Panc1 (cell line): ENCODE results near the gene COPS8. TPM values are rescaled to one million over a fixed set of nuclear protein-coding genes. Genes with fewer than 3 reads are reported as not detected.

Source experiments
- ATAC-seq: fragments of 200-7000 bp; cut with Tn5 transposase; 2 replicates; pipeline ENCODE4 v1.9.1; 2020; ENCODE audit warnings: mild to moderate bottlenecking, moderate library complexity
- BruUV-seq: library from RNA; stranded (reverse); fragments of 400-500 nt; replicated peaks from 2 replicates; lab custom pipeline; 2021; lab: Mats Ljungman, UMichigan
- CTCF ChIA-PET: fragments of 300-600 bp; sonication (Branson Sonifier 250); formaldehyde crosslinking; loops from one replicate; lab custom pipeline; 2022; ENCODE audit warnings: antibody characterized with exemption; lab: Charles Lee
- POLR2A ChIA-PET: fragments of 300-600 bp; sonication (Branson Sonifier 250); formaldehyde crosslinking; loops from one replicate; lab custom pipeline; 2022; ENCODE audit warnings: antibody characterized with exemption; lab: Charles Lee
- DNase-seq: peaks from one replicate; pipeline ENCODE4 v3.0.0-alpha.2; 2010; ENCODE audit warnings: low read depth, low spot score
- H3K27ac ChIP-seq: 2 replicates; pipeline ENCODE4 v1.5.1; 2011; ENCODE audit warnings: mild to moderate bottlenecking, low read length, inconsistent platforms
- H3K27me3 ChIP-seq: fragments of 200-500 bp; sonication (Bioruptor generic); 2 replicates; pipeline ENCODE4 v1.6.0; 2014; ENCODE audit warnings: low read length, inconsistent platforms; ENCODE audit not compliant: control insufficient read depth, insufficient read depth
- H3K36me3 ChIP-seq: fragments of 200-500 bp; sonication (Bioruptor generic); 2 replicates; pipeline ENCODE4 v1.5.1; 2014; ENCODE audit warnings: inconsistent platforms, mild to moderate bottlenecking, low read length, moderate library complexity; ENCODE audit not compliant: control insufficient read depth, insufficient read depth
- H3K4me1 ChIP-seq: 2 replicates; pipeline ENCODE4 v1.5.1; 2011; ENCODE audit warnings: inconsistent platforms, mild to moderate bottlenecking, low read length, moderate library complexity; ENCODE audit not compliant: control insufficient read depth, insufficient read depth
- H3K4me3 ChIP-seq, 2 experiments: 2 replicates each; pipeline ENCODE4 v1.5.1; 2011 to 2012; ENCODE audit warnings: low read depth in 2 of 2, low read length in 2 of 2, mild to moderate bottlenecking in 2 of 2, inconsistent platforms in 1 of 2, moderate library complexity in 1 of 2
- H3K9me3 ChIP-seq: fragments of 200-500 bp; sonication (Bioruptor generic); 2 replicates; pipeline ENCODE4 v1.5.1; 2014; ENCODE audit warnings: low read depth, mild to moderate bottlenecking, inconsistent platforms, low read length, moderate library complexity; ENCODE audit not compliant: control insufficient read depth, insufficient read depth
- CTCF ChIP-seq: fragments of 450-650 bp; IDR thresholded peaks from 2 replicates; pipeline ENCODE4 v1.5.1; 2017; ENCODE audit warnings: mild to moderate bottlenecking
- POLR2AphosphoS5 ChIP-seq: IDR thresholded peaks from 2 replicates; pipeline ENCODE4 v1.6.1; 2012; ENCODE audit warnings: mild to moderate bottlenecking, low read depth, low read length, moderate library complexity
- REST ChIP-seq, 2 experiments: IDR thresholded peaks; 2 replicates each; pipeline ENCODE4 v1.6.1; 2011 to 2012; ENCODE audit warnings: low read depth in 2 of 2, control low read depth in 1 of 2, low read length in 1 of 2, mild to moderate bottlenecking in 1 of 2, moderate library complexity in 1 of 2; ENCODE audit not compliant: insufficient read depth in 1 of 2
- SIN3A ChIP-seq: IDR thresholded peaks from 2 replicates; pipeline ENCODE4 v1.6.1; 2012; ENCODE audit warnings: low read depth, mild to moderate bottlenecking, low read length, moderate library complexity, borderline replicate concordance; ENCODE audit not compliant: insufficient read depth
- TCF7L2 ChIP-seq: IDR thresholded peaks from 2 replicates; pipeline ENCODE4 v1.6.1; 2011; ENCODE audit warnings: mild to moderate bottlenecking, low read depth, low read length, inconsistent platforms
- in situ Hi-C: cut with HindIII; loops from 2 replicates; pipeline ENCODE4 v1.10.0; 2016; ENCODE audit warnings: low sequenced_read_pairs, low pct_unique_long_range_greater_than_20kb
- intact Hi-C: fragments of 100-400 bp; cut with micrococcal nuclease; formaldehyde crosslinking; loops from one replicate; pipeline ENCODE4 v1.10.0; 2022; ENCODE audit not compliant: unreplicated experiment
- total RNA-seq: library from RNA; stranded (reverse); gene quantifications from one replicate; pipeline ENCODE4 v1.2.1, GENCODE V29; 2021; ENCODE audit not compliant: unreplicated experiment

COPS8 gene
- total RNA-seq, 1 experiment from 2014 or later: 57.9 TPM

GRCh38 chr2:237044281-237044680 lies 41.4 kb upstream of the COPS8 start:
- H3K4me1 ChIP-seq: no peaks in the 10 kb centered on the region
- H3K27ac ChIP-seq: no peak overlapping the region
- peaks cover 18% of the 10 kb centered on the region for H3K27me3 ChIP-seq
- BruUV-seq: no TSS peak
- ChIA-PET CTCF (no interaction called here), POLR2A (no interaction called here)
- in situ Hi-C loops (no loop called here), intact Hi-C loops (no loop called here)
- H3K9me3 ChIP-seq: peaks cover 7% of the 10 kb centered on the region; the same call in 1 of the 2 replicates
- DNase-seq: no peak
- H3K4me3 ChIP-seq: no peak overlapping the region
- H3K36me3 ChIP-seq: no peaks in the 10 kb centered on the region
- ATAC-seq: no peak
- TF ChIP-seq TCF7L2 (no peak), POLR2AphosphoS5 (no peak), REST (IDR thresholded peaks at IDR 0.05; ENCODE audit: insufficient read depth in 1 of 2, low read depth in 2 of 2, low read length in 1 of 2) (no peak), SIN3A (no peak)

- Histone ChIP-seq H3K9me3 (peaks cover 7% of the 10 kb centered on the region; the same call in 1 of the 2 replicates), H3K36me3 (no peaks in the 10 kb centered on the region), H3K4me3 (no peak overlapping the region), H3K27me3 (peaks cover 18% of the 10 kb centered on the region), H3K4me1 (no peaks in the 10 kb centered on the region), H3K27ac (no peak overlapping the region)
- ChIA-PET CTCF (no interaction called here), POLR2A (no interaction called here)
- in situ Hi-C loops (no loop called here), intact Hi-C loops (no loop called here)
- no peak for ATAC-seq
- DNase-seq: no peak
- TF ChIP-seq SIN3A: no peak
- no TSS peak for BruUV-seq
These were observed 40.2 kb upstream of the COPS8 start for GRCh38 chr2:237045449-237045848.

GRCh38 chr2:237048595-237048994 lies 37.1 kb upstream of the COPS8 start:
- POLR2A ChIA-PET: no interaction called here
- no peak overlapping the region for H3K27ac ChIP-seq
- peaks cover 7% of the 10 kb centered on the region; the same call in 1 of the 2 replicates for H3K9me3 ChIP-seq
- in situ Hi-C loops: no loop called here
- DNase-seq (no peak), ATAC-seq (no peak)
- H3K36me3 ChIP-seq: no peaks in the 10 kb centered on the region
- H3K4me3 ChIP-seq: no peak overlapping the region
- no TSS peak for BruUV-seq
- H3K4me1 ChIP-seq: no peaks in the 10 kb centered on the region
- peaks cover 18% of the 10 kb centered on the region for H3K27me3 ChIP-seq
- CTCF ChIA-PET: no interaction called here
- intact Hi-C loops: no loop called here
- TF ChIP-seq CTCF: no peak
- TF ChIP-seq POLR2AphosphoS5: no peak
- no peak for TF ChIP-seq TCF7L2
- no peak for TF ChIP-seq REST (IDR thresholded peaks at IDR 0.05; ENCODE audit: insufficient read depth in 1 of 2, low read depth in 2 of 2, low read length in 1 of 2)
- no peak for TF ChIP-seq SIN3A
